HEK293T (cell line): ENCODE measurements around the gene POLA1.

Experiments used
- CTBP1 ChIP-seq: fragments of 450-650 bp; IDR thresholded peaks from 2 replicates; pipeline ENCODE4 v1.6.1; 2016; ENCODE audit warnings: borderline replicate concordance
- ELF4 ChIP-seq: fragments of 450-650 bp; IDR thresholded peaks from 2 replicates; pipeline ENCODE4 v1.6.1; 2017; ENCODE audit warnings: antibody characterized with exemption
- HDGF ChIP-seq: fragments of 450-650 bp; IDR thresholded peaks from 2 replicates; pipeline ENCODE4 v1.6.1; 2017; ENCODE audit warnings: antibody characterized with exemption, borderline replicate concordance
- LEF1 ChIP-seq: fragments of 450-650 bp; IDR thresholded peaks from 2 replicates; pipeline ENCODE4 v1.6.1; 2017; ENCODE audit warnings: mild to moderate bottlenecking, borderline replicate concordance
- SP1 ChIP-seq: fragments of 450-650 bp; IDR thresholded peaks from 2 replicates; pipeline ENCODE4 v1.6.1; 2017
- SUZ12 ChIP-seq: fragments of 450-650 bp; IDR thresholded peaks from 2 replicates; pipeline ENCODE4 v1.6.1; 2016; ENCODE audit warnings: mild to moderate bottlenecking
- TARDBP ChIP-seq: fragments of 450-650 bp; IDR thresholded peaks from 2 replicates; pipeline ENCODE4 v1.6.1; 2016
- TF ChIP-seq, protein P1 (sequence below): fragments of 450-650 bp; IDR thresholded peaks from 2 replicates; pipeline ENCODE4 v1.6.1; 2016

- TF ChIP-seq ELF4 (no peak), HDGF (no peak), LEF1 (no peak), TARDBP (no peak), SP1 (no peak), SUZ12 (no peak), CTBP1 (no peak)
- TF ChIP-seq, protein P1, sequence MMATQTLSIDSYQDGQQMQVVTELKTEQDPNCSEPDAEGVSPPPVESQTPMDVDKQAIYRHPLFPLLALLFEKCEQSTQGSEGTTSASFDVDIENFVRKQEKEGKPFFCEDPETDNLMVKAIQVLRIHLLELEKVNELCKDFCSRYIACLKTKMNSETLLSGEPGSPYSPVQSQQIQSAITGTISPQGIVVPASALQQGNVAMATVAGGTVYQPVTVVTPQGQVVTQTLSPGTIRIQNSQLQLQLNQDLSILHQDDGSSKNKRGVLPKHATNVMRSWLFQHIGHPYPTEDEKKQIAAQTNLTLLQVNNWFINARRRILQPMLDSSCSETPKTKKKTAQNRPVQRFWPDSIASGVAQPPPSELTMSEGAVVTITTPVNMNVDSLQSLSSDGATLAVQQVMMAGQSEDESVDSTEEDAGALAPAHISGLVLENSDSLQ = no peak
Observed at GRCh38 chrX:24983931-24984330, 290.2 kb downstream of the POLA1 start.
